Astrocyte (in vitro differentiated cells and primary cell): Measurements from ENCODE around the gene SMARCA5. TPM values are rescaled to one million over a fixed set of nuclear protein-coding genes. Genes with fewer than 3 reads are reported as not detected.

Experiments
- DNase-seq: peaks from one replicate; pipeline ENCODE4 v3.0.0-alpha.2; 2010; ENCODE audit warnings: low read depth
- FAIRE-seq: peaks from 2 replicates; lab custom pipeline; 2011; peaks lifted over from hg19 to GRCh38; lab: Jason Lieb, UNC
- H2AFZ ChIP-seq: 2 replicates; pipeline ENCODE4 v1.6.0; 2012; ENCODE audit warnings: low read depth, low read length, inconsistent platforms
- H3K27ac ChIP-seq: 2 replicates; pipeline ENCODE4 v1.5.1; 2011; ENCODE audit warnings: low read depth, low read length, inconsistent platforms
- H3K27me3 ChIP-seq: 2 replicates; pipeline ENCODE4 v1.6.0; 2011; ENCODE audit warnings: low read length, inconsistent platforms; ENCODE audit not compliant: insufficient read depth
- H3K36me3 ChIP-seq: 2 replicates; pipeline ENCODE4 v1.5.1; 2011; ENCODE audit warnings: low read length, inconsistent platforms; ENCODE audit not compliant: insufficient read depth
- H3K4me1 ChIP-seq: 2 replicates; pipeline ENCODE4 v1.5.1; 2011; ENCODE audit warnings: low read length, inconsistent platforms; ENCODE audit not compliant: insufficient read depth
- H3K4me2 ChIP-seq: 2 replicates; pipeline ENCODE4 v1.6.0; 2012; ENCODE audit warnings: low read length, inconsistent platforms
- H3K4me3 ChIP-seq: 2 replicates; pipeline ENCODE4 v1.5.1; 2011; ENCODE audit warnings: low read depth, mild to moderate bottlenecking, low read length, inconsistent platforms; ENCODE audit not compliant: insufficient read depth
- H3K79me2 ChIP-seq: 2 replicates; pipeline ENCODE4 v1.6.0; 2012; ENCODE audit warnings: mild to moderate bottlenecking, low read length, inconsistent platforms; ENCODE audit not compliant: insufficient read depth
- H3K9ac ChIP-seq: 2 replicates; pipeline ENCODE4 v1.6.0; 2012; ENCODE audit warnings: mild to moderate bottlenecking, low read length, inconsistent platforms
- H3K9me3 ChIP-seq: 2 replicates; pipeline ENCODE4 v1.5.1; 2012; ENCODE audit warnings: low read depth, mild to moderate bottlenecking, low read length, inconsistent platforms; ENCODE audit not compliant: insufficient read depth
- H4K20me1 ChIP-seq: 2 replicates; pipeline ENCODE4 v1.6.0; 2012; ENCODE audit warnings: low read length, inconsistent platforms; ENCODE audit not compliant: insufficient read depth
- H3K27ac Mint-ChIP-seq: one replicate; pipeline ENCODE4 v1.8.0; 2021; ENCODE audit warnings: mild to moderate bottlenecking, mixed read lengths; ENCODE audit not compliant: unreplicated experiment
- H3K27me3 Mint-ChIP-seq: one replicate; pipeline ENCODE4 v1.8.0; 2021; ENCODE audit warnings: low read depth, mixed read lengths; ENCODE audit not compliant: unreplicated experiment
- H3K36me3 Mint-ChIP-seq: one replicate; pipeline ENCODE4 v1.8.0; 2021; ENCODE audit warnings: low read depth, mixed read lengths; ENCODE audit not compliant: unreplicated experiment
- H3K4me1 Mint-ChIP-seq: one replicate; pipeline ENCODE4 v1.8.0; 2021; ENCODE audit warnings: low read depth, mixed read lengths; ENCODE audit not compliant: unreplicated experiment
- H3K4me3 Mint-ChIP-seq: one replicate; pipeline ENCODE4 v1.8.0; 2021; ENCODE audit warnings: mild to moderate bottlenecking, moderate library complexity, mixed read lengths; ENCODE audit not compliant: unreplicated experiment
- H3K9me3 Mint-ChIP-seq: one replicate; pipeline ENCODE4 v1.8.0; 2021; ENCODE audit warnings: mild to moderate bottlenecking, mixed read lengths; ENCODE audit not compliant: unreplicated experiment
- CTCF ChIP-seq: IDR thresholded peaks from 2 replicates; pipeline ENCODE4 v1.5.1; 2011; ENCODE audit warnings: low read depth, mild to moderate bottlenecking, inconsistent platforms, low read length, moderate library complexity; ENCODE audit not compliant: insufficient read depth
- EZH2 ChIP-seq: IDR thresholded peaks from 2 replicates; pipeline ENCODE4 v1.6.1; 2012; ENCODE audit warnings: mild to moderate bottlenecking, low read length, inconsistent platforms; ENCODE audit not compliant: insufficient read depth
- total RNA-seq: library from RNA; stranded (reverse); gene quantifications from 2 replicates; pipeline ENCODE4 v1.2.1, GENCODE V29; 2021

Gene SMARCA5
- total RNA-seq, 1 donor from 2014 or later, result 69.0 TPM

- Histone ChIP-seq H3K4me1 (no peaks in the 10 kb centered on the region), H3K9me3 (no peaks in the 10 kb centered on the region)
- FAIRE-seq, result no peak
These were observed 15.5 kb upstream of the SMARCA5 start for GRCh38 chr4:143498021-143498420.

GRCh38 chr4:143502231-143502630, 11.3 kb upstream of the SMARCA5 start:
- H3K4me2 ChIP-seq, result no peak overlapping the region
- no peak overlapping the region for H3K9ac ChIP-seq
- TF ChIP-seq CTCF (no peak), EZH2 (no peak)
- no peaks in the 10 kb centered on the region for H3K4me1 ChIP-seq
- H3K36me3 Mint-ChIP-seq, result no peaks in the 10 kb centered on the region
- no peaks in the 10 kb centered on the region for H3K79me2 ChIP-seq
- peaks cover 3% of the 10 kb centered on the region for H3K27me3 Mint-ChIP-seq
- peaks cover 3% of the 10 kb centered on the region for H3K9me3 Mint-ChIP-seq
- no peaks in the 10 kb centered on the region for H4K20me1 ChIP-seq
- no peak overlapping the region for H3K27ac Mint-ChIP-seq
- H3K4me3 ChIP-seq, result no peak overlapping the region
- H3K27ac ChIP-seq, result no peak overlapping the region
- H2AFZ ChIP-seq, result no peak overlapping the region
- H3K4me1 Mint-ChIP-seq, result no peaks in the 10 kb centered on the region
- H3K4me3 Mint-ChIP-seq, result no peak overlapping the region
- no peak for FAIRE-seq
- H3K9me3 ChIP-seq, result no peaks in the 10 kb centered on the region
- H3K27me3 ChIP-seq, result no peaks in the 10 kb centered on the region
- no peak for DNase-seq
- no peaks in the 10 kb centered on the region for H3K36me3 ChIP-seq

More at GRCh38 chr4:143498021-143498420, 15.5 kb upstream of the SMARCA5 start:
- H3K9ac ChIP-seq, result no peak overlapping the region
- H3K27me3 ChIP-seq, result no peaks in the 10 kb centered on the region
- H3K4me3 ChIP-seq, result no peak overlapping the region
- Mint-ChIP-seq H3K9me3 (peaks cover 6% of the 10 kb centered on the region), H3K27ac (no peak overlapping the region), H3K36me3 (no peaks in the 10 kb centered on the region), H3K4me3 (no peak overlapping the region), H3K4me1 (no peaks in the 10 kb centered on the region), H3K27me3 (peaks cover 3% of the 10 kb centered on the region)
- no peaks in the 10 kb centered on the region for H3K36me3 ChIP-seq
- H3K79me2 ChIP-seq, result no peaks in the 10 kb centered on the region
- TF ChIP-seq CTCF (no peak), EZH2 (no peak)
- no peak overlapping the region for H3K4me2 ChIP-seq
- no peak overlapping the region for H2AFZ ChIP-seq
- no peak for DNase-seq
- no peaks in the 10 kb centered on the region for H4K20me1 ChIP-seq
- H3K27ac ChIP-seq, result no peak overlapping the region

GRCh38 chr4:143506031-143506430, 7.5 kb upstream of the SMARCA5 start:
- peaks cover 11% of the 10 kb centered on the region for H3K27me3 ChIP-seq

More at GRCh38 chr4:143506031-143506430, 7.5 kb upstream of the SMARCA5 start:
- TF ChIP-seq EZH2, result no peak
- TF ChIP-seq CTCF, result no peak
- H3K36me3 Mint-ChIP-seq, result no peaks in the 10 kb centered on the region
- H3K9me3 Mint-ChIP-seq, result peaks cover 3% of the 10 kb centered on the region
- Histone ChIP-seq H3K4me1 (no peaks in the 10 kb centered on the region), H3K36me3 (no peaks in the 10 kb centered on the region), H3K9me3 (no peaks in the 10 kb centered on the region), H3K79me2 (no peaks in the 10 kb centered on the region), H3K4me3 (no peak overlapping the region), H4K20me1 (no peaks in the 10 kb centered on the region), H2AFZ (no peak overlapping the region), H3K4me2 (no peak overlapping the region), H3K9ac (no peak overlapping the region), H3K27ac (no peak overlapping the region)
- no peak overlapping the region for H3K27ac Mint-ChIP-seq
- no peaks in the 10 kb centered on the region for H3K4me1 Mint-ChIP-seq
- no peaks in the 10 kb centered on the region for H3K27me3 Mint-ChIP-seq
- FAIRE-seq (no peak), DNase-seq (no peak)
- H3K4me3 Mint-ChIP-seq, result no peak overlapping the region
